GM18526 (cell line): Measurements from ENCODE around the gene PNMA8A.

Experiments used
- POLR2A ChIP-seq: IDR thresholded peaks from 3 replicates; pipeline ENCODE4 v1.6.1; 2011; ENCODE audit not compliant: insufficient read length; ENCODE audit errors: extremely low read depth

The PNMA8A gene

GRCh38 chr19:46494941-46495785 is 23.8 kb upstream of the PNMA8A start:
- no peak for TF ChIP-seq POLR2A

GRCh38 chr19:46494146-46494940 is 23.0 kb upstream of the PNMA8A start:
- no peak for TF ChIP-seq POLR2A

GRCh38 chr19:46493236-46494145 is 22.1 kb upstream of the PNMA8A start:
- no peak for TF ChIP-seq POLR2A

- TF ChIP-seq POLR2A, result no peak
These were observed 21.5 kb upstream of the PNMA8A start for GRCh38 chr19:46492841-46493235.

- TF ChIP-seq POLR2A, result no peak
These were observed 20.8 kb upstream of the PNMA8A start for GRCh38 chr19:46491975-46492682.

- no peak for TF ChIP-seq POLR2A
These were observed 19.4 kb upstream of the PNMA8A start for GRCh38 chr19:46490774-46491173.

GRCh38 chr19:46489445-46490272 is 18.3 kb upstream of the PNMA8A start:
- TF ChIP-seq POLR2A, result no peak

- TF ChIP-seq POLR2A, result no peak
These were observed 17.2 kb upstream of the PNMA8A start for GRCh38 chr19:46488551-46488950.

GRCh38 chr19:46487802-46488445 is 16.6 kb upstream of the PNMA8A start:
- TF ChIP-seq POLR2A, result no peak

- no peak for TF ChIP-seq POLR2A
These were observed 15.9 kb upstream of the PNMA8A start for GRCh38 chr19:46487178-46487801.

- no peak for TF ChIP-seq POLR2A
These were observed 15.0 kb upstream of the PNMA8A start for GRCh38 chr19:46486358-46486757.

GRCh38 chr19:46484656-46485055 is 13.3 kb upstream of the PNMA8A start:
- no peak for TF ChIP-seq POLR2A

GRCh38 chr19:46482631-46483030 is 11.3 kb upstream of the PNMA8A start:
- TF ChIP-seq POLR2A, result no peak
